Heart right ventricle (tissue), 16 donors: ENCODE data around the gene RNF44. TPM values are rescaled to one million over a fixed set of nuclear protein-coding genes. Genes with fewer than 3 reads are reported as not detected.
"Not testable (repeated sequence)": the region's sequence is repeated elsewhere in the genome, so short reads cannot be mapped to it uniquely, and the experiment has no call there.

Experiments
- ATAC-seq, 8 donors: fragments of 200-7000 bp; cut with Tn5 transposase; one replicate each; pipeline ENCODE4 v1.9.1; 2020; ENCODE audit warnings: mild to moderate bottlenecking in 8 of 8, moderate library complexity in 8 of 8, moderate number of reproducible peaks in 1 of 8
- DNase-seq, 2 donors: peaks; one replicate each; pipeline ENCODE4 v3.0.0-alpha.2; 2020
- H3K27ac ChIP-seq, 10 donors: fragments of 200-600 bp; sonication (generic) in 2 of 10; one replicate each; pipeline versions ENCODE4 v1.5.0 to v1.8.0; 2020 to 2022; ENCODE audit warnings: mild to moderate bottlenecking in 3 of 10
- H3K27me3 ChIP-seq, 7 donors: fragments of 200-600 bp; one replicate each; pipeline ENCODE4 v1.8.0; 2021 to 2022; ENCODE audit warnings: mild to moderate bottlenecking in 2 of 7
- H3K36me3 ChIP-seq, 9 donors: fragments of 200-600 bp; sonication (generic) in 1 of 9; one replicate each; pipeline versions ENCODE4 v1.5.0 to v1.8.0; 2020 to 2022; ENCODE audit warnings: mild to moderate bottlenecking in 2 of 9
- H3K4me1 ChIP-seq, 9 donors: fragments of 200-600 bp; sonication (generic) in 1 of 9; one replicate each; pipeline versions ENCODE4 v1.5.0 to v1.8.0; 2020 to 2022; ENCODE audit warnings: mild to moderate bottlenecking in 4 of 9
- H3K4me3 ChIP-seq, 10 donors: fragments of 200-600 bp; sonication (generic) in 2 of 10; one replicate each; pipeline versions ENCODE4 v1.5.0 to v1.8.0; 2020 to 2022; ENCODE audit warnings: mild to moderate bottlenecking in 7 of 10, moderate library complexity in 2 of 10
- H3K9me3 ChIP-seq, 11 donors: fragments of 200-600 bp in 10 of 11; sonication (generic) in 2 of 11; one replicate each; pipeline versions ENCODE4 v1.5.0 to v1.8.0; 2013 to 2022; ENCODE audit warnings: mild to moderate bottlenecking in 2 of 11, control low read depth in 1 of 11, moderate library complexity in 1 of 11
- WGBS, 2 donors: extraction: QIAGEN DNeasy Blood & Tissue Kit; methylation state at CpG; one replicate each; pipeline ENCODE4 v1.1.7; 2013; ENCODE audit warnings: inconsistent platforms in 1 of 2; 5-methylcytosine and 5-hydroxymethylcytosine counted together
- intact Hi-C, 10 donors: fragments of 100-400 bp; cut with DNase I; formaldehyde crosslinking; loops; one replicate each; pipeline versions ENCODE4 v1.11.1 to v1.14.2; 2022
- polyA plus RNA-seq, 2 donors: library from polyadenylated mRNA; stranded (reverse); fragments of 200-250 nt; gene quantifications; one replicate each; pipeline ENCODE4 v1.2.3, GENCODE V29; 2013
- total RNA-seq, 10 donors: library from RNA; stranded (reverse); fragmentation: NEBNext Ultra II Directional in 3 of 10; extraction: Animal tissue kit (Norgen Biotek cat#: 25700) in 3 of 10; gene quantifications; one replicate each; pipeline versions ENCODE4 v1.2.1 to v1.2.4, GENCODE V29; 2021 to 2023
- TF ChIP-seq, protein P1 (sequence below), 9 donors: fragments of 200-600 bp; sonication (generic) in 2 of 9; IDR thresholded peaks; one replicate each; pipeline versions ENCODE4 v1.5.0 to v1.8.0; 2021 to 2022; ENCODE audit warnings: antibody characterized with exemption in 9 of 9, mild to moderate bottlenecking in 5 of 9, moderate library complexity in 1 of 9
- donor health status: Arrhythmogenic right ventricular cardiomyopathy.
- donor health status: ischemic (EF 13 %, LVEDD 7.1; RV severe dilation, severe dysfunction).
- donor health status: healthy with polysubstance abuse.
- donor health status: DM: no; HTN: yes; CAD: no.
- donor health status: DM: no; HTN: no; CAD: no.
- donor health status: ischemic (EF 25% LVEDD 6.9; RV normal size, moderate dysfunction).
- donor health status: ischemic (EF 25% LVEDD 5.7; RV mildly dilated, moderate dysfunction).
- donor health status: healthy.
- donor health status: DM: yes; HTN: yes; CAD: no.
- donor health status: Ischemic cardiomyopathy.
- donor health status: ischemic (EF 35%, LVEDD 5.7; RV mildly dilated, moderate dysfunction).
- donor health status: nonischemic (EF 11% LVEDD 7.7; RV severe dilation, severe dysfunction).
- donor health status: DM: yes; HTN: yes; CAD: no.
- donor health status: PGD.
- donor health status: ischemic (EF 29% LVEDD 5.4; RV normal size, mild dysfunction).
- donor health status: nonischemic (EF 23%, LVEDD 6.1; RV moderate dilation, normal function).

Gene RNF44
- total and polyA plus RNA-seq, 12 donors = 7.9 to 31.1 (median 21.5) TPM

DNA sequence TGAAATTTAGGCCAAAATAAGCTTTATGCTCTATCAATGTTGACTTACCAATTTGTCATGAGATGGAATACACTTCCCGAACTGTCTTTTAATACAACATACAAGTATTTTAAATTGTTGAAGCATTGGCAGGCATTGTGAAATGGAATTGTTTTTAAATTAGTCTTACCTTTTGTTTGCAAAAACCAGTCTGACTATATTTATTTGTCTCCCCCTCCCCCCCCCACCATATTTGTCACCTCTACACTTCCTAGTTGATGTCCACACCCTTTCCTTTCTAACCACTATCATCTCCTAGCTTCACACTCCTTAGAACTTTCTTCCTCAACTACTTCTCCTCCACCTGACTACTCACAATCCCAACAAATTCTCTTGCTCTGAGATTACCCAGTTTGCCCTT, 48.1 kb downstream of the RNF44 start:
- Histone ChIP-seq H3K36me3 (peaks cover 0 to 98% (median 59%) of the 10 kb centered on the region in 9 donors), H3K4me3 (no peak overlapping the region), H3K27me3 (no peaks in the 10 kb centered on the region), H3K4me1 (peaks cover 0 to 10% (median 5%) of the 10 kb centered on the region in 9 donors), H3K9me3 (no peaks in the 10 kb centered on the region), H3K27ac (no peak overlapping the region)
- DNase-seq (no peak), ATAC-seq (no peak)
- TF ChIP-seq, protein P1, sequence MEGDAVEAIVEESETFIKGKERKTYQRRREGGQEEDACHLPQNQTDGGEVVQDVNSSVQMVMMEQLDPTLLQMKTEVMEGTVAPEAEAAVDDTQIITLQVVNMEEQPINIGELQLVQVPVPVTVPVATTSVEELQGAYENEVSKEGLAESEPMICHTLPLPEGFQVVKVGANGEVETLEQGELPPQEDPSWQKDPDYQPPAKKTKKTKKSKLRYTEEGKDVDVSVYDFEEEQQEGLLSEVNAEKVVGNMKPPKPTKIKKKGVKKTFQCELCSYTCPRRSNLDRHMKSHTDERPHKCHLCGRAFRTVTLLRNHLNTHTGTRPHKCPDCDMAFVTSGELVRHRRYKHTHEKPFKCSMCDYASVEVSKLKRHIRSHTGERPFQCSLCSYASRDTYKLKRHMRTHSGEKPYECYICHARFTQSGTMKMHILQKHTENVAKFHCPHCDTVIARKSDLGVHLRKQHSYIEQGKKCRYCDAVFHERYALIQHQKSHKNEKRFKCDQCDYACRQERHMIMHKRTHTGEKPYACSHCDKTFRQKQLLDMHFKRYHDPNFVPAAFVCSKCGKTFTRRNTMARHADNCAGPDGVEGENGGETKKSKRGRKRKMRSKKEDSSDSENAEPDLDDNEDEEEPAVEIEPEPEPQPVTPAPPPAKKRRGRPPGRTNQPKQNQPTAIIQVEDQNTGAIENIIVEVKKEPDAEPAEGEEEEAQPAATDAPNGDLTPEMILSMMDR (IDR thresholded peaks at IDR 0.05) = no peak
- 93 to 97% methylated on average over 1 of the region's 1 CpG for WGBS, 2 donors
- intact Hi-C loops = no loop called here

DNA sequence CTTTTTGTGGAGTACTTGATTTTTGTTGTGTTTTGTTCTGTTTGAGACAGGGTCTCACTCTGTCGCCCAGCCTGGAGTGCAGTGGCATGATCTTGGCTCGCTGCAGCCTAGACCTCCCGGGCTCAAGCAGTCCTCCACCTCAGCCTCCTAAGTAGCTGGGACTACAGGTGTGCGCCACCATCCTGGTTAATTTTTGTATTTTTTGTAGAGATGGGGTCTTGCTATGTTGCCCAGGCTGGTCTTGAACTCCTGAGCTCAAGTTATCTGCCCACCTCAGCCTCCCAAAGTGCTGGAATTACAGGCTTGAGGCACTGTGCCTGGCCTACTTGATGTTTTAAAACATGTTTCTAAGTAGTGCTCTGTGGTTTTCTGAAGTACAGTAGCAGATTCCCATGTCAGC, 50.0 kb downstream of the RNF44 start:
- not testable (repeated sequence) for ATAC-seq

DNA sequence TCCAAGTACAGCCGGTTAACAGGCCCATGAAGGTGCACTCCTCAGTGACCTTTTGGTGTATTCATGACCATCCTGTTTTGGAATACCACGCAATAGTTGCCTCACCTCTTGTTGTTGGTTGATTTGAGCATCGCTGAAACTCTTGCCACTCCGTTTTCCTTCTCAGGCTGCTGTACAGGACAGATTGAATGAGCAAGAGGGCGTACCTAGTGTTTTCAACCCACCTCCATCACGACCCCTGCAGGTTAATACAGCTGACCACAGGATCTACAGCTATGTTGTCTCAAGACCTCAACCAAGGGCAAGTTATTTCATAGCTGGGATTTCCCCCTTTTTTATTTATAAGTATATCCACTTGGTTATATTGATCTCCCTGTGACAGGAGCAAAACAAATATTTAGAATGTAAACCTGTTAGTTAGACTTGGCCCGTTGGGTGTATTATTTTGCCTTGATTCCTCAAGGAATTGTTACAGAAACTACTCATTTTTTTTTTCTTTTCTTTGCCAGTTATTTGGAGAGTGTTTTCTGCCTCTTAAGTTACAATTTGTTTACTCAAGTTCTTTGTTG, 50.9 kb downstream of the RNF44 start:
- TF ChIP-seq, protein P1 (IDR thresholded peaks at IDR 0.05) = no peak
- Histone ChIP-seq H3K27ac (no peak overlapping the region), H3K27me3 (no peaks in the 10 kb centered on the region), H3K9me3 (no peaks in the 10 kb centered on the region), H3K4me1 (peaks cover 0 to 8% (median 5%) of the 10 kb centered on the region in 9 donors), H3K36me3 (peaks cover 0 to 97% (median 48%) of the 10 kb centered on the region in 9 donors), H3K4me3 (no peak overlapping the region)
- intact Hi-C loops = no loop called here
- 90 to 92% methylated on average over 7 of the region's 7 CpGs for WGBS, 2 donors
- no peak for ATAC-seq
- no peak for DNase-seq

More for the DNA sequence above, 50.0 kb downstream of the RNF44 start:
- H3K27me3 ChIP-seq, DNase-seq, H3K4me1 ChIP-seq, H3K27ac ChIP-seq, intact Hi-C loops, H3K9me3 ChIP-seq, H3K4me3 ChIP-seq: not testable (repeated sequence)
- WGBS, 2 donors = 96 to 97% methylated on average over 4 of the region's 4 CpGs
- peaks cover 0 to 97% (median 48%) of the 10 kb centered on the region in 9 donors for H3K36me3 ChIP-seq

DNA sequence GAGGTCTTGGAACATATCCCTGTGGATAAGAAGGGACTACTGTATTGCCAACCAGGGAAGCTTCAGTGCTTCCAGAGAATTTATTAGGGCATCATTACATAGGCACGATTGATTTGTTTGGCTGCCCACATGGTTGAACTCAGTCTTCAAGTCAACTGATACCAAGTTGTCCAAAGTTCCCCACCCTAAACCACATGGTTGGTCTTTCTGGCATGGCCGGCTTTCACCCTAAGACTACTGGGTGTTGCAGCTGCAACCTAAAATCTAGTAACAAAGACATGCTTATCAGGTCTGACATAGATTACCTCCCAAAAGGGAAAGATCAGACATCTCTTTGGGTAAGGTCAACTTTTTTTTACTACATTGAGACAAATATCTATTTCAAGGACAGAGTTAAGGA, 52.0 kb downstream of the RNF44 start:
- H3K4me3 ChIP-seq = no peak overlapping the region
- peaks cover 0 to 8% (median 5%) of the 10 kb centered on the region in 9 donors for H3K4me1 ChIP-seq
- intact Hi-C loops = no loop called here
- no peak overlapping the region for H3K27ac ChIP-seq
- no peak for ATAC-seq
- TF ChIP-seq, protein P1 (IDR thresholded peaks at IDR 0.05) = no peak
- no peaks in the 10 kb centered on the region for H3K9me3 ChIP-seq
- no peaks in the 10 kb centered on the region for H3K27me3 ChIP-seq
- peaks cover 0 to 96% (median 46%) of the 10 kb centered on the region in 9 donors for H3K36me3 ChIP-seq
- 75 to 85% methylated on average over 2 of the region's 2 CpGs for WGBS, 2 donors
- no peak for DNase-seq

DNA sequence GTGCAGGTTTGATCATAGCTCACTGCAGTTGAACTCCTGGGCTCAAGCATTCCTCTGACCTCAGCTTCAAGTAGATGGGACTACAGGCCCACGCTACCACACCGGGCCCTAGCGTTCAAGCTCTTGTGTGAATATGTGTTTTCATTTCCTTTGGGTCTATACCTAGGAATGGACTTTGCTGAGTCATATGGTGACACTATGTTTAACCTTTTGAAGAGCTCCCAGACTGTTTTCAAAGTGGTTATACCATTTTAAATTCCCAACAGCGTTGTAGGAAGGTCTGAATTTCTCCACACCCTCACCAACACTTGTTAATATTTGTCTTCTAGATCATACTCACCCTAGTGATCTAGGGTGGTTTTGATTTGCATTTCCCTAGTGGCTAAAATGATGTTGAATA, 55.5 kb downstream of the RNF44 start:
- H3K4me1 ChIP-seq = peaks cover 0 to 8% (median 5%) of the 10 kb centered on the region in 9 donors
- no peaks in the 10 kb centered on the region for H3K9me3 ChIP-seq
- H3K27me3 ChIP-seq = no peaks in the 10 kb centered on the region
- WGBS, 2 donors = 99 to 100% methylated on average over 4 of the region's 4 CpGs
- H3K27ac ChIP-seq = no peak overlapping the region
- TF ChIP-seq, protein P1 (IDR thresholded peaks at IDR 0.05) = no peak
- H3K4me3 ChIP-seq = no peak overlapping the region
- H3K36me3 ChIP-seq = peaks cover 0 to 83% (median 39%) of the 10 kb centered on the region in 9 donors
- ATAC-seq (no peak), DNase-seq (no peak)
- intact Hi-C loops = no loop called here
